NCI-H460 (cell line): ENCODE measurements around the gene RPS6KA5. TPM values are rescaled to one million over a fixed set of nuclear protein-coding genes. Genes with fewer than 3 reads are reported as not detected.
"Not testable (repeated sequence)": the region's sequence is repeated elsewhere in the genome, so short reads cannot be mapped to it uniquely, and the experiment has no call there.

ENCODE experiments used
- DNase-seq: peaks from one replicate; pipeline ENCODE4 v3.0.0-alpha.2; 2016; ENCODE audit warnings: low read depth; ENCODE audit errors: extremely low read depth
- total RNA-seq: library from RNA; depleted of rRNA; stranded (reverse); fragments of >200 nt; shearing (Covaris generic); gene quantifications from 2 replicates; pipeline ENCODE4 v1.2.3, GENCODE V29; 2014

Gene RPS6KA5
- total RNA-seq, 1 experiment from 2014 or later, result 4.6 TPM

- no peak for DNase-seq
Measured at GRCh38 chr14:91032248-91032647, 28.2 kb downstream of the RPS6KA5 start.

- DNase-seq, result no peak
Measured at GRCh38 chr14:91031666-91032065, 28.8 kb downstream of the RPS6KA5 start.

GRCh38 chr14:91029456-91030217, 30.8 kb downstream of the RPS6KA5 start:
- DNase-seq, result peak; percentile 32

GRCh38 chr14:91027561-91027960, 32.9 kb downstream of the RPS6KA5 start:
- no peak for DNase-seq

GRCh38 chr14:91022622-91023028, 37.8 kb downstream of the RPS6KA5 start:
- DNase-seq, result not testable (repeated sequence)

GRCh38 chr14:91021991-91022621, 38.3 kb downstream of the RPS6KA5 start:
- DNase-seq, result no peak

GRCh38 chr14:91021115-91021514, 39.3 kb downstream of the RPS6KA5 start:
- no peak for DNase-seq

GRCh38 chr14:91019673-91020072, 40.8 kb downstream of the RPS6KA5 start:
- no peak for DNase-seq

- no peak for DNase-seq
Measured at GRCh38 chr14:91018481-91018880, 42.0 kb downstream of the RPS6KA5 start.

- no peak for DNase-seq
Measured at GRCh38 chr14:91016800-91017410, 43.5 kb downstream of the RPS6KA5 start.

GRCh38 chr14:91015435-91015834, 45.0 kb downstream of the RPS6KA5 start:
- DNase-seq, result no peak

GRCh38 chr14:91012045-91012444, 48.4 kb downstream of the RPS6KA5 start:
- DNase-seq, result no peak

- DNase-seq, result no peak
Measured at GRCh38 chr14:91010153-91010533, 50.3 kb downstream of the RPS6KA5 start.

GRCh38 chr14:91009501-91010152, 50.8 kb downstream of the RPS6KA5 start:
- no peak for DNase-seq

GRCh38 chr14:91008759-91009409, 51.6 kb downstream of the RPS6KA5 start:
- DNase-seq, result peak; percentile 38

GRCh38 chr14:91005716-91006115, 54.7 kb downstream of the RPS6KA5 start:
- DNase-seq, result no peak

- DNase-seq, result no peak
Measured at GRCh38 chr14:91004987-91005386, 55.5 kb downstream of the RPS6KA5 start.

- DNase-seq, result no peak
Measured at GRCh38 chr14:90999299-90999698, 61.1 kb downstream of the RPS6KA5 start.

- DNase-seq, result no peak
Measured at GRCh38 chr14:90996967-90997366, 63.5 kb downstream of the RPS6KA5 start.

GRCh38 chr14:90995785-90996184, 64.7 kb downstream of the RPS6KA5 start:
- no peak for DNase-seq

- no peak for DNase-seq
Measured at GRCh38 chr14:90993792-90994191, 66.6 kb downstream of the RPS6KA5 start.
